ENCODE results near the gene NACAD.

DNA sequence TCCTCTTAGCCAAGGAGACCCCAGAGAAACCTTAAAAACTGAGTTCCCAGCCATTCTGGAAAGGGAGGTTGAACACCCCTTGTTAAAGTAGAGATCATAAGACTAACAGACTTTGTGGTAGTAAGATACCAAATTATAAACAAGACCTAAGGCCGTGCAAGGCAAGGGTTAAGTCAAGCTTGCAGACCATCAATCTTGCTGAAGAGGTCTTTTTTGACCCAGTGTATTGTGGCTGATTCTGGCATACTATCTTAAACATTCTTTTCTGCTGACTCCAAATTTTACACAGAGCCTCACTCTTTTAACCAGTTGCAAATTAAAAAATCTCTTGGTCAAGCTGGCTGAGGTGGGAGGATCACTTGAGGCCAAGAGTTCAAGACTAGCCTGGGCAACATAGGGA is 23.9 kb upstream of the NACAD start:
- TF ChIP-seq, protein P1, sequence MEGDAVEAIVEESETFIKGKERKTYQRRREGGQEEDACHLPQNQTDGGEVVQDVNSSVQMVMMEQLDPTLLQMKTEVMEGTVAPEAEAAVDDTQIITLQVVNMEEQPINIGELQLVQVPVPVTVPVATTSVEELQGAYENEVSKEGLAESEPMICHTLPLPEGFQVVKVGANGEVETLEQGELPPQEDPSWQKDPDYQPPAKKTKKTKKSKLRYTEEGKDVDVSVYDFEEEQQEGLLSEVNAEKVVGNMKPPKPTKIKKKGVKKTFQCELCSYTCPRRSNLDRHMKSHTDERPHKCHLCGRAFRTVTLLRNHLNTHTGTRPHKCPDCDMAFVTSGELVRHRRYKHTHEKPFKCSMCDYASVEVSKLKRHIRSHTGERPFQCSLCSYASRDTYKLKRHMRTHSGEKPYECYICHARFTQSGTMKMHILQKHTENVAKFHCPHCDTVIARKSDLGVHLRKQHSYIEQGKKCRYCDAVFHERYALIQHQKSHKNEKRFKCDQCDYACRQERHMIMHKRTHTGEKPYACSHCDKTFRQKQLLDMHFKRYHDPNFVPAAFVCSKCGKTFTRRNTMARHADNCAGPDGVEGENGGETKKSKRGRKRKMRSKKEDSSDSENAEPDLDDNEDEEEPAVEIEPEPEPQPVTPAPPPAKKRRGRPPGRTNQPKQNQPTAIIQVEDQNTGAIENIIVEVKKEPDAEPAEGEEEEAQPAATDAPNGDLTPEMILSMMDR (IDR thresholded peaks at IDR 0.05; ENCODE audit: borderline replicate concordance, extremely low read depth, low read length, poor library complexity, severe bottlenecking): no peak
- TF ChIP-seq EZH2 (IDR thresholded peaks at IDR 0.05; ENCODE audit: borderline replicate concordance, low read depth, low read length, severe bottlenecking): no peak
